OCI-LY7 (cell line): ENCODE measurements around the gene DIAPH1. TPM values are rescaled to one million over a fixed set of nuclear protein-coding genes. Genes with fewer than 3 reads are reported as not detected.
A peak's percentile ranks its signal among the peaks of the same experiment; 100 is the strongest.

Source experiments
- BruUV-seq: library from RNA; stranded (reverse); fragments of 400-500 nt; replicated peaks from 2 replicates; lab custom pipeline; 2021; lab: Mats Ljungman, UMichigan
- CTCF ChIA-PET: fragments of 300-600 bp; sonication (Branson Sonifier 250); formaldehyde crosslinking; loops from one replicate; lab custom pipeline; 2022; ENCODE audit warnings: antibody characterized with exemption; ENCODE audit not compliant: unreplicated experiment; lab: Charles Lee
- POLR2A ChIA-PET: fragments of 300-600 bp; sonication (Branson Sonifier 250); formaldehyde crosslinking; loops from one replicate; lab custom pipeline; 2022; ENCODE audit warnings: antibody characterized with exemption; lab: Charles Lee
- DNase-seq: peaks from one replicate; pipeline ENCODE4 v3.0.0-alpha.2; 2015; ENCODE audit warnings: low spot score
- H2AFZ ChIP-seq: fragments of 200-600 bp; sonication (generic), shearing (Covaris generic); 2 replicates; pipeline ENCODE4 v1.6.1; 2014; ENCODE audit warnings: mild to moderate bottlenecking, antibody characterized with exemption, low read length, moderate library complexity
- H3K27ac ChIP-seq: fragments of 200-600 bp; sonication (generic); 2 replicates; pipeline ENCODE4 v1.5.1; 2014; ENCODE audit warnings: mixed run types, low read depth, mild to moderate bottlenecking, moderate library complexity, low read length, inconsistent platforms; ENCODE audit not compliant: poor library complexity, severe bottlenecking
- H3K36me3 ChIP-seq: fragments of 200-600 bp; sonication (generic); 2 replicates; pipeline ENCODE4 v1.6.1; 2014; ENCODE audit warnings: mild to moderate bottlenecking, antibody characterized with exemption, low read length, moderate library complexity, mixed read lengths; ENCODE audit not compliant: insufficient read depth
- H3K4me1 ChIP-seq: fragments of 200-600 bp; sonication (generic); 2 replicates; pipeline ENCODE4 v1.5.1; 2014; ENCODE audit warnings: mild to moderate bottlenecking, low read length; ENCODE audit not compliant: insufficient read depth, poor library complexity, severe bottlenecking
- H3K4me2 ChIP-seq: fragments of 200-600 bp; sonication (generic); 2 replicates; pipeline ENCODE4 v1.6.1; 2014; ENCODE audit warnings: mild to moderate bottlenecking, low read length
- H3K4me3 ChIP-seq: fragments of 200-600 bp; sonication (generic); 2 replicates; pipeline ENCODE4 v1.5.1; 2014; ENCODE audit warnings: mild to moderate bottlenecking, low read depth, low read length; ENCODE audit not compliant: poor library complexity, severe bottlenecking
- H3K79me2 ChIP-seq: fragments of 200-600 bp; sonication (generic); 2 replicates; pipeline ENCODE4 v1.6.1; 2016; ENCODE audit warnings: low read depth, mild to moderate bottlenecking, low read length, moderate library complexity, mixed read lengths; ENCODE audit not compliant: insufficient read depth
- H3K9me2 ChIP-seq: fragments of 200-600 bp; sonication (generic); 2 replicates; pipeline ENCODE4 v1.6.1; 2016; ENCODE audit warnings: mild to moderate bottlenecking, low read length, mixed read lengths; ENCODE audit not compliant: insufficient read depth
- H3K9me3 ChIP-seq: fragments of 200-600 bp; sonication (generic); 2 replicates; pipeline ENCODE4 v1.6.1; 2014; ENCODE audit warnings: mild to moderate bottlenecking, mixed run types, low read length, mixed read lengths
- H4K20me1 ChIP-seq: fragments of 200-600 bp; sonication (generic); 2 replicates; pipeline ENCODE4 v1.6.1; 2014; ENCODE audit warnings: mild to moderate bottlenecking, antibody characterized with exemption, low read length, moderate library complexity, mixed read lengths; ENCODE audit not compliant: insufficient read depth
- CTCF ChIP-seq: fragments of 200-600 bp; sonication (generic); conservative IDR thresholded peaks from 2 replicates; pipeline ENCODE4 v1.5.1; 2014; ENCODE audit warnings: mild to moderate bottlenecking, antibody characterized with exemption, low read length, moderate library complexity, mixed read lengths
- EZH2phosphoT487 ChIP-seq: fragments of 200-600 bp; sonication (generic); IDR thresholded peaks from 2 replicates; pipeline ENCODE4 v1.6.1; 2018; ENCODE audit warnings: low read depth, borderline replicate concordance, mild to moderate bottlenecking, mixed run types, antibody characterized with exemption, low read length, moderate library complexity, mixed read lengths
- intact Hi-C: fragments of 100-400 bp; cut with micrococcal nuclease; formaldehyde crosslinking; loops from one replicate; pipeline ENCODE4 v1.10.0; 2022; ENCODE audit not compliant: unreplicated experiment
- total RNA-seq, 2 experiments: library from RNA; depleted of rRNA in 1 of 2; stranded (reverse); fragments of >200 nt in 1 of 2; shearing (Covaris generic) in 1 of 2; gene quantifications; 2 replicates each; pipeline ENCODE4 v1.2.3, GENCODE V29; 2014 to 2022

Gene DIAPH1
- total RNA-seq, 2 experiments from 2014 or later: 78.8 to 174 TPM

GRCh38 chr5:141558150-141558549, 60.6 kb downstream of the DIAPH1 start:
- Histone ChIP-seq H3K4me1 (peaks cover 30% of the 10 kb centered on the region), H3K4me3 (no peak overlapping the region), H4K20me1 (no peaks in the 10 kb centered on the region), H3K9me3 (no peaks in the 10 kb centered on the region), H3K9me2 (no peaks in the 10 kb centered on the region), H3K4me2 (peak overlapping the region; percentile 4; the same call in 1 of the 2 replicates), H2AFZ (peak overlapping the region; percentile 60; the same call in 1 of the 2 replicates), H3K36me3 (peaks cover 63% of the 10 kb centered on the region), H3K79me2 (no peaks in the 10 kb centered on the region), H3K27ac (no peak overlapping the region)
- peak; percentile 64 for TF ChIP-seq CTCF
- no peak for TF ChIP-seq EZH2phosphoT487
- ChIA-PET POLR2A (interaction anchor here (0.7 to 3.0 kb wide), 8 partner anchors 30 to 161 kb away, joined by 3 to 13 read pairs (median 6); partner anchors contain the start of genes PCDHGB5 and PCDHGC3), CTCF (interaction anchor here (0.7 to 2.0 kb wide), 14 partner anchors 9 to 237 kb away, joined by 3 to 20 read pairs (median 4); partner anchors contain the start of genes PCDHGA10, PCDHGA11, PCDHGA12 and PCDHGB2)
- BruUV-seq: no TSS peak
- intact Hi-C loops: loop anchor here (1.0 to 5.0 kb wide), 4 partner anchors 43 to 186 kb away; partner anchors contain the start of genes PCDHGA6, PCDHGB3, PCDHGB7 and PCDHGC3
- DNase-seq: no peak

GRCh38 chr5:141557681-141558136, 61.1 kb downstream of the DIAPH1 start:
- H3K79me2 ChIP-seq: no peaks in the 10 kb centered on the region
- peak; percentile 86 for DNase-seq
- H3K4me2 ChIP-seq: peak overlapping the region; percentile 34; the same call in 1 of the 2 replicates
- H3K9me2 ChIP-seq: no peaks in the 10 kb centered on the region
- H4K20me1 ChIP-seq: no peaks in the 10 kb centered on the region
- H3K36me3 ChIP-seq: peaks cover 58% of the 10 kb centered on the region
- no peak for TF ChIP-seq EZH2phosphoT487
- TF ChIP-seq CTCF: peak; percentile 99
- intact Hi-C loops: loop anchor here (1.0 to 5.0 kb wide), 7 partner anchors 27 to 185 kb away; partner anchors contain the start of genes PCDHGA6, PCDHGB3, PCDHGB7 and PCDHGC3
- peak overlapping the region; percentile 36 for H3K27ac ChIP-seq
- peak overlapping the region; percentile 60; the same call in 1 of the 2 replicates for H2AFZ ChIP-seq
- CTCF ChIA-PET: interaction anchor here (0.7 to 2.0 kb wide), 14 partner anchors 10 to 237 kb away, joined by 3 to 20 read pairs (median 4); partner anchors contain the start of genes PCDHGA10, PCDHGA11, PCDHGA12 and PCDHGB2
- H3K4me1 ChIP-seq: peaks cover 30% of the 10 kb centered on the region
- BruUV-seq: no TSS peak
- H3K9me3 ChIP-seq: no peaks in the 10 kb centered on the region
- POLR2A ChIA-PET: interaction anchor here (0.7 to 3.0 kb wide), 10 partner anchors 29 to 160 kb away, joined by 3 to 13 read pairs (median 6); partner anchors contain the start of genes PCDHGA11, PCDHGB5 and PCDHGC3
- H3K4me3 ChIP-seq: no peak overlapping the region
